Fibroblast of villous mesenchyme (primary cell): ENCODE results near the gene NOA1. TPM values are rescaled to one million over a fixed set of nuclear protein-coding genes. Genes with fewer than 3 reads are reported as not detected.
A peak's percentile ranks its signal among the peaks of the same experiment; 100 is the strongest.

Source experiments
- DNase-seq: peaks from one replicate; pipeline ENCODE4 v3.0.0-alpha.2; 2010; ENCODE audit warnings: low read depth
- H3K4me3 ChIP-seq: 2 replicates; pipeline ENCODE4 v1.5.1; 2011; ENCODE audit warnings: low read depth, mild to moderate bottlenecking, low read length
- CTCF ChIP-seq: IDR thresholded peaks from 2 replicates; pipeline ENCODE4 v1.5.1; 2012; ENCODE audit warnings: low read depth, mild to moderate bottlenecking, low read length; ENCODE audit not compliant: insufficient read depth
- total RNA-seq: library from RNA; depleted of rRNA; stranded (reverse); fragments of >200 nt; gene quantifications from 2 replicates; pipeline ENCODE4 v1.2.3, GENCODE V29; 2012

The NOA1 gene
- total RNA-seq, 1 donor = 14.2 TPM

GRCh38 chr4:56978750-56979303 is 1.4 kb upstream of the NOA1 start, which contains the start of gene POLR2B:
Gene POLR2B (plus strand): TSS chr4:56978896. CDS start chr4:56978986, 90 bp downstream.
- peak; percentile 96 for DNase-seq
- TF ChIP-seq CTCF = no peak
- peak within 1 kb of the TSS; percentile 91 for H3K4me3 ChIP-seq

DNA sequence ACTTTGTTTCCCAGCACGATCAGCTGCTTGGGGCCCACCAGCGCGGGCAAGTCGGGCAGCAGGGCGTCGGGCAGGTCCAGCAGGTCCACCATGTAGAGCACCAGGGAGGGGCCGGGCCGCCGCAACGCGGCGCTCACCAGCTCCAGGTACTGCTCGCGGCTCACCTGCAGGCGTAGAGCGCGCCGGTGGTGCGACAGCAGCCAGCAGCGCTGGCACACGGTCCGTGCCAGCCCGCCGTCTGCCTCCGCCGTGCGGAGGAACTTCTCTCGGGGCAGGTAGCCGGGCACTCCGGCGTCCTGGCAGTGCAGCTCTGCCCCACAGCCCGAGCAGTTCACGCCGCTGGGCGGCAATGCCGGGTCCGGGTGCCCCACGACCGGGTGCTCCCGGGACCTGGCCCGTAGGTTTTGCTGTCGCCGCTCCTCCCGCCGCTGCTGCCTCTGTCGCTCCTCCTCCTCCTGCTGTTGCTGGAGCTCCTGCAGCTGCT is 527 bp downstream of the NOA1 start:
- peak overlapping the region; percentile 91 for H3K4me3 ChIP-seq
- DNase-seq = peak; percentile 13

DNA sequence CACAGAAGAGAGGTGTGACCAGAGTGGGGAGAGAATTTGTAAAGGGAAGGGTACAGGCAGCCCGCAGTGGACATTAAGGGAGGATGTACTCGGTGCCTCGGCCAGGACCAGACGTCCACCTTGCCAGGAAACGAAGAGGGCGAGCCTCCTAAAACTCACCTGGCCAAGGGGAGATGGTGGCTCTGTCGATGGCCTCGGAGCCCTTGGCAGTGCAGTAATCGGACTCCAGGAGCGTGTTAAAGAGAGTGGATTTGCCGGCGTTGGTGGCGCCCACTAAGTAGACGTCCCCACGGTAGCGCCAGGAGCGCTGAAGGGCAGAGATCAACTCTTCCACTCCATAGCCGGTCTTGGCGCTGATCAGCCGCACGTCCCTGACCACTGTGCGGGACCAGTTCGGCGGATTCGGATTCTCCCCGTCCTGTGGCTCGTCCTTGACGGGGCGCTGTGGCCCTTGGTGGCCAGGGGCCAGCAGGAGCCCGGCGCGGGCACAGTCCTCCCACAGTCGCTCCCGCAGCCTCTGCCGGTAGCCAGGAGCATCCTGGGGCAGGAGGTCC is 1.0 kb downstream of the NOA1 start:
- peak; percentile 6 for DNase-seq
- no peak for TF ChIP-seq CTCF
- H3K4me3 ChIP-seq = peak overlapping the region; percentile 91

More for the DNA sequence above, 527 bp downstream of the NOA1 start:
- TF ChIP-seq CTCF = peak; percentile 21

- TF ChIP-seq CTCF = no peak
- no peak overlapping the region for H3K4me3 ChIP-seq
- DNase-seq = no peak
These were observed 4.1 kb downstream of the NOA1 start for GRCh38 chr4:56973336-56973735.

- no peak for DNase-seq
- no peak for TF ChIP-seq CTCF
- no peak overlapping the region for H3K4me3 ChIP-seq
These were observed 4.6 kb downstream of the NOA1 start for GRCh38 chr4:56972809-56973208.

- H3K4me3 ChIP-seq = no peak overlapping the region
- TF ChIP-seq CTCF = no peak
- DNase-seq = no peak
These were observed 5.0 kb downstream of the NOA1 start for GRCh38 chr4:56972389-56972788.
